Measurements from ENCODE around the gene CFAP410.

- TF ChIP-seq CTCF (IDR thresholded peaks at IDR 0.05; ENCODE audit: low read length) (no peak), EZH2 (optimal IDR thresholded peaks at IDR 0.05; ENCODE audit: low read depth, low read length) (no peak)
These were observed 42.3 kb downstream of the CFAP410 start for GRCh38 chr21:44296916-44297315.

All from MM.1S (cell line).